PC-3 (cell line): ENCODE data around the gene MED13.

ENCODE experiments used
- CTCF ChIP-seq: fragments of 300-600 bp; sonication (generic); conservative IDR thresholded peaks from 2 replicates; pipeline ENCODE4 v1.5.1; 2017; ENCODE audit warnings: antibody characterized with exemption, low read depth, mild to moderate bottlenecking, low read length
- EZH2 ChIP-seq: fragments of 300-600 bp; sonication (generic); IDR thresholded peaks from one replicate; pipeline ENCODE4 v1.6.1; 2017; ENCODE audit warnings: antibody characterized with exemption, mild to moderate bottlenecking, low read length; ENCODE audit not compliant: unreplicated experiment

- TF ChIP-seq CTCF: no peak
- TF ChIP-seq EZH2: no peak
Measured at GRCh38 chr17:61946359-61946758, 118.7 kb downstream of the MED13 start.
